Aorta (tissue), 5 donors: ENCODE data around the gene IPO9. TPM values are rescaled to one million over a fixed set of nuclear protein-coding genes. Genes with fewer than 3 reads are reported as not detected.

Source experiments
- ATAC-seq: fragments of 200-7000 bp; cut with Tn5 transposase; one replicate; pipeline ENCODE4 v1.9.1; 2022; ENCODE audit warnings: moderate library complexity; ENCODE audit not compliant: low FRiP score
- DNase-seq, 2 donors: peaks; one replicate each; pipeline ENCODE4 v3.0.0-alpha.2; 2020
- H3K27ac ChIP-seq, 2 donors: one replicate each; pipeline ENCODE4 v1.5.1; 2013; ENCODE audit warnings: low read length in 2 of 2, mild to moderate bottlenecking in 2 of 2, moderate library complexity in 2 of 2, control low read depth in 1 of 2, inconsistent platforms in 1 of 2, low read depth in 1 of 2
- H3K27me3 ChIP-seq, 2 donors: one replicate each; pipeline ENCODE4 v1.6.1; 2013; ENCODE audit warnings: control low read depth in 1 of 2, low read length in 1 of 2, mild to moderate bottlenecking in 1 of 2, moderate library complexity in 1 of 2; ENCODE audit not compliant: insufficient read depth in 2 of 2, control insufficient read depth in 1 of 2
- H3K36me3 ChIP-seq, 2 donors: one replicate each; pipeline ENCODE4 v1.6.1; 2013; ENCODE audit warnings: control low read depth in 1 of 2, low read length in 1 of 2, mild to moderate bottlenecking in 1 of 2; ENCODE audit not compliant: insufficient read depth in 2 of 2, control insufficient read depth in 1 of 2
- H3K4me1 ChIP-seq, 2 donors: one replicate each; pipeline ENCODE4 v1.6.1; 2013; ENCODE audit warnings: low read length in 2 of 2, control low read depth in 1 of 2, mild to moderate bottlenecking in 1 of 2, moderate library complexity in 1 of 2; ENCODE audit not compliant: insufficient read depth in 2 of 2, control insufficient read depth in 1 of 2
- H3K4me3 ChIP-seq, 2 donors: one replicate each; pipeline ENCODE4 v1.5.1; 2013; ENCODE audit warnings: low read length in 2 of 2, control low read depth in 1 of 2, mild to moderate bottlenecking in 1 of 2
- H3K9me3 ChIP-seq: one replicate; pipeline ENCODE4 v1.6.1; 2013; ENCODE audit warnings: mild to moderate bottlenecking, low read length; ENCODE audit not compliant: control insufficient read depth
- WGBS, 2 donors: extraction: QIAGEN DNeasy Blood & Tissue Kit; methylation state at CpG; one replicate each; pipeline ENCODE4 v1.1.7; 2013; 5-methylcytosine and 5-hydroxymethylcytosine counted together
- intact Hi-C, 2 donors: fragments of 100-400 bp; cut with DNase I; formaldehyde crosslinking; loops; one replicate each; pipeline versions ENCODE4 v1.14.2 to v1.15.0; 2022
- polyA plus RNA-seq, 2 donors: library from polyadenylated mRNA; stranded (reverse); fragments of 200-250 nt; gene quantifications; one replicate each; pipeline ENCODE4 v1.2.3, GENCODE V29; 2013
- total RNA-seq, 2 donors: library from RNA; stranded (reverse); fragmentation: NEBNext Ultra II Directional; extraction: Animal tissue kit (Norgen Biotek cat#: 25700); gene quantifications; one replicate each; pipeline ENCODE4 v1.2.1, GENCODE V29; 2021
- donor health status: healthy with polysubstance abuse.
- donor health status: Bipolar disorder and iron deficiency.
- donor health status: DM: no; HTN: no; CAD: no.
- donor health status: DM: no; HTN: no; CAD: no.
- donor health status: DM: yes; HTN: yes; CAD: no.

The IPO9 gene
- total and polyA plus RNA-seq, 4 donors, result 12.0 to 45.0 (median 32.1) TPM

DNA sequence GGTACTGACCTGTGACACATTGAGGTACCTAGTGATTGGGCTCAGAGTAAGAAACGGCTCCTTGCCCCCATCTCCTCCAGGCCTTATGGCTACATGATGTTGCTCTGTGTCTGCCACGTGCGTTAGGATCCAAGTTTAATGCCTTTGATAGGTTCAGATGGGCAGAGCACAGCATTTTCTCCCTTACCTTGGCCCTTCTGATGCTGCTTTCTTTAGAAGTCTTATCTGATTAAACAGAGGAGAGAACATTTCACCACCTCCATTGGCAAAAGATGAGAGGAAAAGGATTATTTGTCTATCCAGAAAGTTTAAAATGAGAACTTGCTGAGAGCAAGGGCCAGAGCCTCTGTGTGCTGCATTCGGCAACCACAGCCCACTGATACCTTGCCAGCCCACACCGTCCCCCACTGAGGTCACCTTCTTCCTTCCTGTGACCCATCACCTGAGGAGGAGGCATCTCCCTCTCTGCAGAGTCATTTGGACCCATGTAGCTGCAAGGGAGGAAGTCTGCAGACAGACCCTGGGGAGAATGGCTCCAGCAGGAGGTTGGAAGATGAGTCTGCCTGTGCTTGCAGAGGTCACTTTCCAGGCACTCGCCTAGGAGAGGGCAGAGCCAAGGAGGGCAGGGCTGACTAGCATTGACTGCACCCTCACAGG, 76.4 kb downstream of the IPO9 start:
- peak overlapping the region; percentile 98 to 100 for H3K27ac ChIP-seq
- 7% methylated on average over 6 of the region's 6 CpGs for WGBS, 2 donors
- DNase-seq (no peak), ATAC-seq (no peak)
- no peak overlapping the region for H3K4me3 ChIP-seq
- H3K27me3 ChIP-seq, result no peaks in the 10 kb centered on the region
- H3K4me1 ChIP-seq, result peaks cover 4 to 7% of the 10 kb centered on the region in 2 donors
- H3K9me3 ChIP-seq, result no peaks in the 10 kb centered on the region
- intact Hi-C loops, result loop anchor here in 1 of 2 donors (2.0 kb wide), 1 partner anchor 41 kb away; the partner anchor contains the start of gene LMOD1
- peaks cover 0 to 6% of the 10 kb centered on the region in 2 donors for H3K36me3 ChIP-seq

DNA sequence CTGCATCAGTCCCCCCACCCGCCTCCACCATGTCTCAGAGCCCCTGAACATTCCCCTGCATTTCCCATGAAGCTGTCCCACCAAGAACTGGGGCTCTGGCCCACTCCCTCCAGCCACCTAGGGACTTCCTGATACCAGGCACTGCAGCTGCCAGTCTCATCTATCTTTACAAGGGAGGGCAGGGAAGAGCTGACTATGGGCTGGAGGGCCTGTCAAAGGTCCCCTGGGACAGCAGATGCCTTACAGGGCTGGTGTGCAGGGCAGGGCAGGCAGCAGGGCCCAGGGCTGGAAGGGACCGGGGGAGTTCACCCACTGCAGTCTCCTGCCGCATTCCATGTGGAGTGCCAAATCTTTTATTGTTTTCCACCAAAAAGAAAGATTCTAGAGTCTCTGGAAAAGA, 77.4 kb downstream of the IPO9 start:
- DNase-seq, result peak in 1 of 2 donors; percentile 52
- Histone ChIP-seq H3K9me3 (no peaks in the 10 kb centered on the region), H3K4me1 (peaks cover 7% of the 10 kb centered on the region in 2 donors), H3K36me3 (peaks cover 0 to 6% of the 10 kb centered on the region in 2 donors), H3K27ac (peak overlapping the region; percentile 98 to 100), H3K4me3 (no peak overlapping the region), H3K27me3 (no peaks in the 10 kb centered on the region)
- intact Hi-C loops, result no loop called here
- ATAC-seq, result no peak
- 26 to 30% methylated on average over 3 of the region's 3 CpGs for WGBS, 2 donors

DNA sequence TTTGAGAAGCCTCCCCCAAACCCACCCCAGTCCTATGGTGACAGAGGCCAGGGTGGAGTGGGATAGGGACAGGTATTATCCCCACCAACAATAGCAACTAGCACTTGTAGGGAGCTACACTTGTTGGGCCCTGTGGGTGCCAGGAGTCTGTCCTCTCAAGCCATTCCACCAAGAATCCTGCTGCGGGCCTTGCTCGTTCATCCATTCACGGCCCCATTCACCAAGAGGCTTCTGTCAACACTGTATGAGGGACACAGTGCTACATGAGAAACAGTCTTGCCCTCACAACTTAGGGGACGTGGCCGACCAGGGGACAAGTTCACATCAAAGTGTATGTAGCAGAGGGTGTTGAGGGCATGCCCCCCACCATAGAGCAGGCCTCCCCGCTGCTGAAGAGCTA, 78.7 kb downstream of the IPO9 start:
- Histone ChIP-seq H3K4me3 (no peak overlapping the region), H3K4me1 (peaks cover 7% of the 10 kb centered on the region in 2 donors), H3K9me3 (no peaks in the 10 kb centered on the region), H3K36me3 (peaks cover 0 to 8% of the 10 kb centered on the region in 2 donors), H3K27ac (peak overlapping the region; percentile 98 to 100), H3K27me3 (no peaks in the 10 kb centered on the region)
- ATAC-seq, result no peak
- WGBS, 2 donors, result 16 to 26% methylated on average over 6 of the region's 6 CpGs
- intact Hi-C loops, result no loop called here
- DNase-seq, result peak in 1 of 2 donors; percentile 73

DNA sequence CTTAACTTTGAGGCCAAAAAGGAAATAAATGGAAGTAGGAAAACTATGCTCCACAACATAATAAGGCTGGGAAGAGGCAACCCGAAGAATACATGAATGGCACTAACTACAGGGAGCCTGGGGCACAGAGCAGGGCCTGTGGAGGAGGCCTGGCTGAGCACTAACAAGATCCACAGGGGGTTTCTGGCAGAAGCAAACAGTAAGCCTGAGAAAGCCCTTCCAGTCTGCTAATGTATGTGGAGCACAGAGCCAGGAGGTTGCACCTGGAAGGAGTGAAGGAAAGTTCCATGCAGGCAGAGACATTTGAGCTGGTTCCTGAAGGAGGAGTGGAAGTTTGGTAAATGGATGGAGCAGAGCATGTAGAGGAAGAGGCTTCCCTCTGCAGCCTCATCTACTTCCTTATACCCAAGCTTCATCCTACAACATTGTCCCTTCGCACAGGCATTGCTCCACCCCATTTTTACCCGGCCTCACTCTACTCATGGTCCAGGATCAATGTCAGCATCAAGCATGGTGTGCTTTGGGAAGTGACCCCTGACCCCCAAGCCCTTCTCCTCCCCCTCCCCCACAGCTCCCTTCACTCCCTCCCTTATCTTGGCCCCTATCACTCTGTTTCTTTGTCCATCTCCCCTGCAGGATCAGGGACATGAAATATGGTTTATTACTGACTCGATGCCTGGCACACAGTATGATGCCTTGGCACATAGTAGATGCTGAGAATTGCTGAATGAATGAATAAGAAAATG, 83.0 kb downstream of the IPO9 start:
- 18 to 22% methylated on average over 4 of the region's 4 CpGs for WGBS, 2 donors
- intact Hi-C loops, result no loop called here

DNA sequence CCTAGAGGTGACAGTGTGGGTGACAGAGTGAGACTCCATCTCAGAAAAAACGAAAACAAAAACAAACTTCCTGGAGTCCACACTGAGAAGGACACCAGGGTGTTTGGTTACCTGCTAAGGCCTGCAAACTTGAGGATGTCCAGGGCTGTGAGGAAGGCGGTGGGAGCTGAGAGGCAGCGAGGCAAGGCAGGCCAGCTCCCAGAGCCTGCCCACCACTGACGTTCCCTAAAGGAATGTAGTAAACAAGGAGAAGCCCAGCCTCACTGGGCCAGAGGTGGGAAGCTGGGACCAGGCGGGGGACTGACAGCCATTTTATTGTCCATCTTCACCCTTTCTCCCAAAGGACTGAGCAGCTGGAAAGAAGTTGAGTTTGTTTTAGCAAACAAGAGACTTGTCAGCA, 83.9 kb downstream of the IPO9 start:
- Histone ChIP-seq H3K27me3 (no peaks in the 10 kb centered on the region), H3K9me3 (no peaks in the 10 kb centered on the region), H3K4me3 (no peak overlapping the region), H3K36me3 (peaks cover 2 to 12% of the 10 kb centered on the region in 2 donors), H3K4me1 (peaks cover 0 to 9% of the 10 kb centered on the region in 2 donors), H3K27ac (peak overlapping the region; percentile 47 to 88)
- ATAC-seq (peak; percentile 16), DNase-seq (peak in 1 of 2 donors; percentile 76)
- WGBS, 2 donors, result 12 to 14% methylated on average over 5 of the region's 5 CpGs
- intact Hi-C loops, result no loop called here

More for the DNA sequence above, 83.0 kb downstream of the IPO9 start:
- Histone ChIP-seq H3K4me3 (no peak overlapping the region), H3K36me3 (peaks cover 2 to 12% of the 10 kb centered on the region in 2 donors), H3K9me3 (no peaks in the 10 kb centered on the region), H3K27ac (peak overlapping the region; percentile 51 to 95), H3K4me1 (peaks cover 0 to 11% of the 10 kb centered on the region in 2 donors), H3K27me3 (no peaks in the 10 kb centered on the region)
- ATAC-seq (no peak), DNase-seq (no peak)

GRCh38 chr1:201914456-201915235, 85.7 kb downstream of the IPO9 start:
- Histone ChIP-seq H3K4me1 (peaks cover 0 to 8% of the 10 kb centered on the region in 2 donors), H3K9me3 (no peaks in the 10 kb centered on the region), H3K27ac (peak overlapping the region; percentile 94 to 96), H3K4me3 (no peak overlapping the region), H3K36me3 (peaks cover 5 to 6% of the 10 kb centered on the region in 2 donors), H3K27me3 (no peaks in the 10 kb centered on the region)
- no peak for ATAC-seq
- intact Hi-C loops, result no loop called here
- WGBS, 2 donors, result 44 to 50% methylated on average over 14 of the region's 14 CpGs
- DNase-seq, result no peak

DNA sequence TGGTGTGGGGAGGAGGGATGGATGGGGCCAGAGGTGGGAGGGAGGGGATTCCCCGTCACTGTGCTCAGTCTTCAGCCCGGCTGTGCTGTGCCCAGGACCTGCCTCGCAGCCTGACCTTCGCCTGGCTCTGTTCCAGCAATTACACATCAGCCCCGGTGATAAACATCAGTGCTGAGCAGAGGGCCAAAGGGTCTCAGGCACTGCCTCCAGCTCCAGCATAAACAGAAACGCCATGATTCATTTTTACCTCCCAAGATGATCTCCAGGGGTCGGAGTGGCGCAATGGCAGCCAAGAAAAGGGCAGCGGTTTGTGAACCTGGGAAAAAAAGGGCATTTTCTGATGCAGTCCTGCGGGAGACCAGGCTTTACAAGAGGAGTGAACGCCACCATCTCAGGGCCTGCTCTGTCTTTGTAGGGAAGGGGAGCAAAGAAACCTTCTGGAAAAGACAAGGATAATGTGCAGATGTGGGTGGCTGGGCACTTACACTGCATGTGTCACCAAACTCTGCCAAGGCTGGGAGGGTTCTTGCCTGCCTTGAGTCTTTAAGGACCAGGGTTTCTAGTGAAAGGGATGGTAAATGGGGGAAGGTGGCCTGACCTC, 87.8 kb downstream of the IPO9 start:
- WGBS, 2 donors, result 2 to 4% methylated on average over 11 of the region's 11 CpGs

More for the DNA sequence above, 87.8 kb downstream of the IPO9 start:
- H3K27me3 ChIP-seq, result no peaks in the 10 kb centered on the region
- peak; percentile 77 for ATAC-seq
- intact Hi-C loops, result loop anchor here in 1 of 2 donors (1.0 kb wide), 1 partner anchor 26 kb away; no protein-coding TSS in a partner anchor
- peaks cover 5 to 8% of the 10 kb centered on the region in 2 donors for H3K36me3 ChIP-seq
- H3K9me3 ChIP-seq, result no peaks in the 10 kb centered on the region
- peaks cover 2 to 6% of the 10 kb centered on the region in 2 donors for H3K4me1 ChIP-seq
- H3K4me3 ChIP-seq, result no peak overlapping the region
- H3K27ac ChIP-seq, result peak overlapping the region; percentile 7 to 97
- peak; percentile 94 for DNase-seq
